GM19395 (cell line): ENCODE measurements around the gene TBC1D19.

Source experiments
- ATAC-seq: cut with Tn5 transposase; IDR thresholded peaks from one replicate; pipeline ENCODE4 v1.9.1; 2021; ENCODE audit warnings: mild to moderate bottlenecking, moderate library complexity; ENCODE audit not compliant: unreplicated experiment

Gene TBC1D19

DNA sequence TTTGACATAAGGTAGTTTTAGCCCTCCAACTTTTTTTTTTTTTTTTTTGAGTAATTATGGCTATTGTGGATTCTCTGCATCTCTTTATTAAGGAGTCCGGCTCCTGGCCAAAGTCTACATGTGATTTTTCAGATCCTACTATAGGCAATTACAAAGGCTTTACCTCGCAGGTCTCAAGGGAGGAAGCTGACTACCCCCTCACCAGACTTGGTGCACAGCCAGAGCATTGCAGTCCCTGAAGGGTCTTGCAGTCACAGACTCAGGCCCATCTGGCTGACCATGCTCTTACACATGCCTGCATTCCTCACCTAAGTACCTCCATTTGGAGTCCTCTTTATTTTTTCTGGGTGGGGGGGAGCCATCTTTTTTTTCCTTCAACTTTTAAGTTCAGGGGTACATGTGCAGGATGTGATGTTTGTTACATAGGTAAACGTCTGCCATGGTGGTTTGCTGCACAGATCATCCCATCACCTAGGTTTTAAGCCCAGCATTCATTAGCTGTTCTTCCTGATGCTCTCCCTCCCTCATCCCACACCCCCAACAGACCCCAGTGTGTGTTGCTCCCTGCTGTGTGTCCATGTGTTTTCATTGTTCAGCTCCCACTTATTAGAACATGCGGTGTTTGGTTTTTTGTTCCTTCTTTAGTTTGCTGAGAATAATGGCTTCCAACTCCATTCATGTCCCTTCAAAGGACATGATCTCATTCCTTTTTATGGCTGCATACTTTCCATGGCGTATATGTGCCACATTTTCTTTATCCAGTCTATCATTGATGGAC, 188.4 kb downstream of the TBC1D19 start:
- ATAC-seq = no peak

DNA sequence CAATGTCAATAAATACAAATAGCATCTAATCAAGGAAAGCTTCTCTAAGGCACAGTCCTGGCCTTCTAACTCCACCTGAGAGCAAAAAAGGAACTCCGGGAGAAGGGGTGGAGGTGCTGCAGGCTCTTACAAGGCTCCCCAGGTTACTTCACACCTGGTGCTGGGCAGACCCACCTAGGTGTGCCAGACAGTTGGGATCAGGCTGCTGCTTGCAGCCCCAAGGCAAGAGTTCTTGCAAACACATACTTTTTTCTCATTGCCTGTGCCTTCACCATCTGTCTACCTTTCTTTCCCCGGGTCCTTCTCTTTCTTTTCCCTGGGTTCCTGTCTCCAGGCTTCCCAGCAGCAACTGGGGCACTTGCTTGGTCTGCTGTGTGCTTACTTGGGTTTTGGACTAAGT, 195.3 kb downstream of the TBC1D19 start:
- no peak for ATAC-seq

DNA sequence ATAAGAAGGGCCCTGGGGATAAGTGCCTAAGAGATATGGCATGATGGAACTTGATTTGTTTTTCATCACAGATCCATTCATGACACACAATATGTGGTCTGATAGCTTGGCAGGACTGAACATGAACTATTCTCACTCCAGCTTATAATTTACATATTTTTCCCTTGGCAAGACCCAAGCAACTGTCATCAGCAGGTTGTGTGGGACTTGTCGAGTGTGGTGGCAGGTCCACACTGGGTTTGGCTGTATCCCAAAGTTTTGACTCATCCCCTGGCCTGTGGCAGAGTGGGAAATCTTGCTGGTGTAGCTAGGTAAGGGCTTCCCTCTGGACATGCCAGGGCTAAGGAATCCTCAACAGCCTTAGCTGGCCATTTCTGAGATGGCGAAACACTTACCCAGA, 195.8 kb downstream of the TBC1D19 start:
- ATAC-seq = no peak

DNA sequence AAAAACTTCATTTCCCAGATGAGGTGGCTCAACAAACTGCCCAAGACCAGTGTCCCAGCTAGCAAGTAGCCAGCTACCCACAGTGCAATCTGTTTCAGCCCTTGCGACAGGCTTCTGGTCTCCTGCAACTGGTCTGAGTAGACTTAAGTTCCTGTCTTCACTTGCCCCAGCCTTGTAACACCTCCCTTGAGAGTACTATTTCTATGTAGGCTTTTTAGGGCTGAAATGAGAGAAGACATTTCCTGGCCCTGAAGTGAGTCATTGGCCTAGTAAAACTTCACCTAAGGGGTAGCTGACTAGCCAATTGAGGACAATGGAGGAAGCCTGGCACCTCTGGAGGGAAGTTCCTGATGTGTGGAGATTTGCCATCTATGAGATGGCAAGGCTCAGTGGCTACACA, 196.7 kb downstream of the TBC1D19 start:
- peak; percentile 87 for ATAC-seq

DNA sequence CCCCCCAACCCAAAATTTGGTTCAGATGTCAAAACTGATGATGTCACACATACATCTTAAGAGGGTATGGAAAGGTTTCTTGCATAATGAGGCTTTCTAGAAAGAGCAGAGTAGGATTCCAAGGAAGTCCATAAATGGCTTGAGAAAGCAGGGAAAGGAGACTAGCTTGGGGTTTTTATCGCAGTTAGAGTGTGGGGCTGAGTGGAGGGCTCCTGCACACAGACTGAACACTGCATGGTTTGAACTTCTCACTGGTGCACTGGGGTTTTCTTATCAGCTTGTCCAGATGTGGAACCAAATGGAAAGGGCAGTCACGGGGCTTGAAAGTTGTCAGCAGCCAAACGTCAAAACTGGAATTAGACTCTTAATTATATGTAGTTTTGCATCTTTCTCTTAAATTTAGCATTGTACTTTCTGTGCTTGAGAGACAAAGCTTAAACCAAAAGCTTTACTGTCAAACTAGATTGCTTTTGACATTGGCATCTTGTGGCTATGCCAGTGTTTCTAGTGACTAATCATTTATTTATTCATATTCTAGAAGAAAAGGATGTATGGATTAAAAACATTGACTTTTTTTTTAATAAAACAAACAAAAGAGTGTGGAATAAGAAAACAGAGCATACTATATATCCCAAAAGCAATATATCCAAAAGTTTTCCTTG, 198.4 kb downstream of the TBC1D19 start:
- no peak for ATAC-seq

DNA sequence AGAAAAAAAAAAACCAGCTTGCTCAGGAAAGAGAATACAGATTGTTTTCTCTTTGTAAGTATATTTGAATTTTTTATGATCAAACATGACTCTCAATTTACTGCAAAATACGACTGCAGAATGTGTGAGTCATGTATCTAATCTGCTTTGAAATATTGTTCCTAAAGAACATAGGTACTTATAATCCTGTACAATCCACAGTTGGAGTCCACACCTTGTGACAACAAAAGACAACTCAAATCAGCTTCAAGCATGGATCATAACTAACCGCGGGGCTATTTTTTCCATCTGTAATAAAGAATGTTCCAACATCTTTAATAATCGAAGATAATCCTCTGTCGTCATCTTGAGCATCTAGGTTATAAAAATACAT, 198.9 kb downstream of the TBC1D19 start:
- no peak for ATAC-seq

DNA sequence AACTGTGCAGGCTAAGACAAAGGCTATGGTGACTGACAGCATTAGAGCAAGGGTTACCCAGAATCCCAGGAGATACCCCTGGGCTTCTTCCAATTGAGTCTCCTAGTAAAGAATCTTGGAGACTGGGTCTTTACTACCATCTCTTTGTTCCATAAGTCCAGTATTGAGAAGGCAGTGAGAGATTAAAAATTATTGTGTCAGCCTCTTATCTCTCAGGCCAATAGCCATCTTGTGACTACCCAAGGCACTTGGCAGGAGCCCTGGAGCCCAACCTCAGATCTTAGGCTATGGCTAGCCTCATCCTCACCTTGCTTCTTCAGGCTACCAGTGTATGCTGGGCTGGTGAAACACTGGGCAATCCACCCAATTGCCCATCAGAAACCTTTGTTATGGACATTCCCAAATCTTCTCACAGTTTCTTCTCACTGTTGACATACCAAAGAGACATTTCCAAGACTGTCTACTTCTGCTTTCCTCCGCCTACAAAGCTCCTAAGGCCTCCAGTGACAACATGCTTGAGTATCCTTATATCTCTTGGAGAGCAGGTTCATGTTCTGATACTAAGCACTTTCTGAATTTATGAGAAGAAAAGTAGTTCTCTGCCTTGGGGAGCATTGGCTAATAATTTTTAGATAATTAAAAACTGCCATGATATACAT, 200.5 kb downstream of the TBC1D19 start:
- ATAC-seq = no peak

DNA sequence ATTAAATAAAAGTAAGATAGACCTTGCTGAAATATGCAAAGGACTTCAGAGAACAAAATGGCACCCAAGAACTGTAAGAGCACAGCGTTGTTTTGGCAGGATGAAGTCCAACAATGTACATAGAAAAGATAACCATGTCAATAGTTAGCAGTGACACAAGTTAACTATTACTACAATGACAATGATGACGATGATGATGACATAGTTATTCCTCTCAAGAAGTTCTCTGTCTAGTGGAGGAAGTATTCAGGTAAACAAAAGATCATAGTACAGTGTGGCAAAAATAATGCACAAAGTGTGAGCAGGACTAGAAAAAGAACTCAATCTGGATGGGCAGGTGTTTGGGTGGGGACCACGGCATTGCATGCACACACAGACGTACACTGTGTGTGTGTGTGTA, 201.4 kb downstream of the TBC1D19 start:
- no peak for ATAC-seq

DNA sequence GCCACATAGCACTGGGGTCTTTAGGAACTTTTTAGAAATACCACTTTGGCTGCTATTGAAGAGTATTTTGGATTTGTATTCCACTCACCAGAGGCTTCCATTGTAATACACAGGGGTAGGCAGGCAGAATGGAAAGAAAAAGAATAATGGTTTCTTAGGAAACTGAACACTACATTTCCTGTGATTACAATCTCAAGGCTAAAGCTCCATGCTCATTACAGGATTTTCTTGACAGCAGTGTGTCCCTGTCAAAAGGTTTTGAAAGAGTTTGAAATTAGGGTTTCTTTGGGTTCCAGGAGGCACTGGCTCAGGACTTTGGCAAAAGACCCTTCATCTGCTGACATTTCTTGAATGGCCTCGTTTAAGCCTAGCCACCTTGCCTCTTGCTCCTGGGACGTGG, 201.9 kb downstream of the TBC1D19 start:
- ATAC-seq = no peak

DNA sequence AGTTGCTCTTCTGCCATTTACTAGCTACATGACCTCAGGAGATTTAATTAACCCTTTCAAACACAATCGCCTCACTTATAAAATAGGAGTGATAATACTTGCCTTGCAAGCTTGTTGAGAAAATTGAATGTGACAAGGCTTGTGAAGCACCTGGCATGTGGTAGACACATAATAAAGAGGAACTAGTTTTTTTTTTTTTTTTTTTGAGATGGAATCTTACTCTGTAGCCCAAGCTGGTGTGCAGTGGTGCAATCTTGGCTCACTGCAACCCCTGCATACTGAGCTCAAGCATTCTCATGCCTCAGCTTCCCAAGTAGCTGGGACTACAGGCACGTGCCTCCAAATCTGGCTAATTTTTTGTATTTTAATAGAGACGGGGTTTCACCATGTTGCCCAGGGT, 203.0 kb downstream of the TBC1D19 start:
- no peak for ATAC-seq

DNA sequence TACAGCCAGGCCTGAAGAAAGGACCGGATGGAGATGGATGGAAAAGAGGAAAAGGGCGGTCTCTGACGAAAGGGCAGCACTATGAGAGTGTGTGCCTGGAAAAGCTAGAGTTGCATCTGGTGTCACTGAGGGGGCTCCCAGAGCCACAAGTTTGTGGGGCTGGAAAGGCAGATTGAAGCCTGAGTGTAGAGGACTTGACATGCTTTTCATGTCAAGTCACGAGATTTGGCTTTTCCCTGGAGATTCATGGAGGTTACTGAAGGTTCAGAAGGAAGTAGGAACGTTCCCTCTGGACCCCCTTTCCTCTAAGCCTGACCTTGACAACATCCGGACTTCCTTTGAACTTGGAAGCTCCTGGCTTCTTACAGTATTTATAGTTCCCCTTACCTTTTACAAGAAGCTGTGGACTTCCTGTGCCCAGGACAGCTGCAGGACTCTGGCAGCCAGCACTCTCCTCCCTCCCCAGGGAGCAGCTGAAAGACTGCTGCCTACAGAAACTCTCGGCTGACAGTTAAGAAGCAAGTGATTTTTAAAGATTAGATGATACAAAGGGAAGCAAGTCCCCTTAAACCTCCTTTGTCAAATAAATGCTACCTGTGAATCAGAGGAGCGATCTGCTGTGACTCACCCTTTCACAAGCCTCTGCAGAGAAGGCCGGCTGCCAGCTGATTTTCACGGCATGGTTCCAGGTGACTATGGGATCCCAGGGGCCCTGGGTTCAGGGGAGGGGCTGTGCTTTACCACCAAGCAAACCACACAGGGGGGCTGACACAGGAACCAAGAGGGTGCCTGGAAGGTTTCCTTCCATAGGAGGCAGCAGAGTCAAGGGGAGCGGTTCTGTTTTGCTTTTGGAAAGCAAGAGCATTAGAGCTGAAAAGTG, 203.8 kb downstream of the TBC1D19 start:
- ATAC-seq = peak; percentile 57

DNA sequence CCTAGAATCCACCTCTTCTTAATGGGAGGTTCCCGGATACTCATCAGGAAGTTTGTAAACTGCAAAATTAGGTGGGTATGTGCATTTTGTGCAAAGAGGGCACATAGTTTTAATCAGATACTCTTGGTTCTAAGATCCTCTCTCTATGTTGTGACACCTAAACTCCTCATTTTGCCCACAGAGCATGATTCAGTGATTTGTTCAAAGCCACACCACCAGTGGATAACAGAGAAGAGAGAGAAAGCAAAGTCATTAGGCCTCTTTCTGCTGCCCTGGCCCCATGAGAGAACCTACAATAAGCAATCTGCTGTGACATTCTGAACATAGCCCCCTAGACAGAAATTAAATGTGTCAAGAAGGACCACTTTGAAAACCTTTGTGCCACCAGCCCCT, 204.5 kb downstream of the TBC1D19 start:
- ATAC-seq = no peak

DNA sequence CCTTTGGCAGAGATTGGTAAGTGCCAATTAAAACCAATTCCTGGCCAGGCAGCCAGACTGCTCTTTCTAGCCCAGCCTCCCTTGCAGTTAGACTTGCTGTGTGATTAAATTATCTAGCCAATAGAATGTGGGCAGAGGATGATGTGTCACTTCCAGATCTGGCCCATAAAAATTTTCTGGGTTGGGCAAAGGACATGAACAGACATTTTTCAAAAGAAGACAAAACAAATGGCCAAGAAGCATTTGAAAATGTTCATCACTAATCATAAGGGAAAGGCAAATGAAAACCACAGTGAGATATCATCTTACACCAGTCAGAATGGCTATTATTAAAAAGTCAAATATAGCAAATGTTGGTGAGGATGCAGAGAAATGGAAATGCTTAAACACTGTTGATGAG, 205.3 kb downstream of the TBC1D19 start:
- ATAC-seq = no peak

DNA sequence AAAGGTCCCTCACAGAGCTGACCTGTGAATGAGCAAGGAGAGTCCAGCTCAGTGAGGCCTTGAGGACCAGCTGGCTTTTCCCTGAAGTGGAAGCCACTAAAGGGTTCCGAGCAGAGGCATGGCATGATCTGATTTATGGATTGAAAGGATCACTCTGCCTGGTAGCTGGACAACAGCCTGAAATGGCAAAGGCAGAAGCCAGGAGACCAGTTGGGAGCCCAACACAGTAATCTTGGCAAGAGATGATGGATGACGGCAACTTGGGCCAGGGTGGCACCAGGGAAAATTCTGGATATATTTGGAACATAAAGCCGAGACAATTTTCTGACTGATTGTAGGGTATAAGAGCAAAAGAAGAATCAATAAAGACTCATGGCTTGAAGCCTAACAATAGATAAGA, 207.5 kb downstream of the TBC1D19 start:
- ATAC-seq = no peak

DNA sequence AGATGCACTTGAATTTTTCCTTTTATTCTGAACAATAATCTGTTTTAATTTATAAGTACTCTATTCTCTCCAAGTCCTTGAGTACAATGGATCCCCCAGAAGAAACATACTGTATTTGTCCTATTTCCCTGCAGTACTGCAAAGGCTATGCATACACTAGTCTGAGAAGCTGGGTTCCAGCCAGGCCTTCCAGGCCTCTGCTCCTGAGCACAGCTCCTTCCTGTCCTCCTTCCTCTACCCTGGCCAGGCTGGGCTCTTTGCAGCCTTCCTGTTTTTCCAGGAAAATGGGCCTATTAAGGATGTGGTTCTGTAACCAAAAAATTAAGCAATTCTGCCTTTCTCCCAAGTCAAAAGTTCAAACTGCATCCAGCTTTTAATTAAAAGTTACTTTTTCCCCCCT, 208.8 kb downstream of the TBC1D19 start:
- ATAC-seq = no peak

DNA sequence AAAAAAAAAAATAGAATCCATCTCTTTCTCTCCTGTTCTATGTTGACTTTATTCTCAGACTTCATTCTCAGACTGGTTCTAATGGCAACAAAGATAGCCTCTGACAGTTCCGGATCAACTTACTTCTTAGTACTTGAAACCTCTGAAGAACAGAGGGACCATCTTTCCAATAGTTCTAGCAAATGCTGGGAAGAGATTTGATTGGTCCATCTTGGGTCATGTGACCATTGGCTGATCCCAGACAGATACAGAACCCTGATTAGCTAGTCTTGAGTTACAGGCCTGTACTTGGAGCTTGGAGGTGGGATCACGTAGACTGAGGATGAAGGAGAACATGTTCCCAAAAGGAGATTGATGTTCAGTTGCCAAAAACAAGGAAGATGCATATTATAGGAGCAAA, 209.9 kb downstream of the TBC1D19 start:
- no peak for ATAC-seq

DNA sequence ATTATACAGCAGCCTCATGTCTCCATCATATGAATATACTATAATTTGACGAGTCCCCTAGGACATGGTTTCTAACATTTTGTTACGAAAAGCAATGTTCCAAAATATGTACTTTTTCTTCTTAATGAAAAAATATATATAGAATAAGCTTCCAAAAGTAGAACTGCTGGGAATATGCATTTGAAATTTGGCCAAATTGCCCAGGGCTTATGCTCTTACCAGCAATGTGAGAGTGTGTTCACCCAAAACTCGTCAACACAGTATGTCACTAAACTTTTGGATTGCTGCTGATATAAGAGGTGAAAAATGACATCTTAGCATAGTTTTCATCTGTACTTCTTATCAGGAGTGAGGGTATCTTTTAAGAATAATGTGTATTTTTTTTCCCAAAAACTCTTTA, 212.2 kb downstream of the TBC1D19 start:
- no peak for ATAC-seq

DNA sequence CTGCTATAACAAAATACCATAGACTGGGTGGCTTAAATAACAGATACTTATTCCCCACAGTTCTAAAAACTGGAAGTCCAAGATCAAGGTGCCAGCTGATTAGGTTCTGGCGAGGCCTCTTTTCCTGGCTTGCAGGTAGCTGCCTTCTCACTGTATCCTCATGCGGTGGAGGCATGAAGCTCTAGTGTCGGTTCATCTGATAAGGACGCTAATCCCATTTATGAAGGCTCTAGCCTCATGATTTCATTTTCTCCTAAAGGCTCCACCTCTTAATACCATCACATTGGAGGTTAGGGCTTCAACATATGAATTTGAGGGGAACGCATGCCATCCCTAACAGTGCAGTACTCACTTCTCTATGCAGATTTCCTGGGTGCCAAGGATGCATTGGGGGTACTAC, 218.9 kb downstream of the TBC1D19 start:
- ATAC-seq = no peak

DNA sequence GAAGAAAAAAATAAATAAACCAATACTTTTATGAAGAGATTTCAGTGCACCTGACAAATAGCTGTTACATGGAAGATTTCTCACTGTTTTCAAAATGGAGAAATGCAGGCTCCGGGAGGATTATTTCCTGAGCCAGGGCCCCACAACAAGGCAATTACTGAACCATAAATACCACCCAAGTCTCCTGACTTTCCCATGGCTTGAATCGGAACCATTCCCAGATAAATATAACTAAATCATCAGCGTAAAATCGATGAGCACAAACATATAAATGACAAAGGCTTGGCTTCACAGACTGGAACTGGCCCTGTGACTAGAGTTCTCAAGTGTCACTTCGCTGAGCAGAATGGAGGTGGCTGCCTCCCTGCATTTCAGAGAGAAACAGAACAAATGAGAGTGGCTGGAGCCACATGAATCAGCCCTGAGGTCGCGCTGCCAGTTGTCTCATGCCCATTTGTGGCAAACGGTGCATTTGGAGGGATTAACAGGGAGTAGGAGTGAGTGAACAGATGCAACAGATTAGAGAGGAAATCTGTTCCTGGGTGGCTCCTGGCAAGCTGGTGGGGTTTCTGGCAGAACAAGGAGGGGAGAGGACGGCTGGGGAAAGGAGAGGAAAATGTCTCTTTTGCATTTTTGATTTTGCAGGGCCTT, 219.5 kb downstream of the TBC1D19 start:
- ATAC-seq = no peak

DNA sequence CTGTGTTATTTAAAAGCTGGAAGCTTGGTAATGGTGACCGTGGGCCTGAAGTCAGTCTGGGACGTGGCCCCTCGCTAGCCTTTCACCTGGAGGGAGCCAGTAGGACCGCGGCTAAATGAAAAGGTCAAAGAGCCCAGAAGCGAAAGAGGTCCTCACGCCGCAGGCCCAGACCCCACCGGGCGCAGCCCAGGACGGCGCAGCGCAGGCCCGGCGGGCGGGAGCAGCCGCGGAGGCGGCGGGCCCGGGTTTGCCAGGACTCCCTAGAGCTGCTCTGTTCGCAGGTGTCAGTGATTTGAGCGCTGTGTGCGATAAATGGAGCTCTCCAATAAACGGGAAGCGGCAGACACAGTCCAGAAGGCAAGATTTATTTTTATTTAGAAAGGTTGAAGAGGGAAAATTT, 220.6 kb downstream of the TBC1D19 start:
- ATAC-seq = no peak

DNA sequence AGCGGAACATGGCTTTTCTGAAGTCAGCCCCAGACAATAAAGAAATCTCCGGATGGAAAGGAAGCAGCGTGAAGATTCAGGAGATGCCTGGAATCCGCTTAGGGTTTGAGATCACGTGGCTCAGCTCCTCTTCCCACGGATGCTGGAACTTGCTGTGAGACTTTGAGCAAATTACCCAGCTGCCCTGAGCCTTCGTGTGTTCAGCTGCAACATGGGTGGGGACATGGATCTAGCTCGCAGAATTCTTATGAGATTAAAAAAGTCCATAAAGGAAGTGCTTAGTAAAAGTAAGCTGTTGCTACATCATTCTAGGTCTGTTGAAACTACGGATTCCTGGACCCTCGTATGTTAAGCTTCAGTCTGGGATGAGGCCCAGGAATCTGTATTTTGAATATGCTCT, 221.0 kb downstream of the TBC1D19 start:
- no peak for ATAC-seq
